ENCODE data around the gene TMEM47. TPM values are rescaled to one million over a fixed set of nuclear protein-coding genes. Genes with fewer than 3 reads are reported as not detected.

Gene TMEM47
- total RNA-seq = 10 to 100 TPM; 28.5 to 35.7 TPM

DNA sequence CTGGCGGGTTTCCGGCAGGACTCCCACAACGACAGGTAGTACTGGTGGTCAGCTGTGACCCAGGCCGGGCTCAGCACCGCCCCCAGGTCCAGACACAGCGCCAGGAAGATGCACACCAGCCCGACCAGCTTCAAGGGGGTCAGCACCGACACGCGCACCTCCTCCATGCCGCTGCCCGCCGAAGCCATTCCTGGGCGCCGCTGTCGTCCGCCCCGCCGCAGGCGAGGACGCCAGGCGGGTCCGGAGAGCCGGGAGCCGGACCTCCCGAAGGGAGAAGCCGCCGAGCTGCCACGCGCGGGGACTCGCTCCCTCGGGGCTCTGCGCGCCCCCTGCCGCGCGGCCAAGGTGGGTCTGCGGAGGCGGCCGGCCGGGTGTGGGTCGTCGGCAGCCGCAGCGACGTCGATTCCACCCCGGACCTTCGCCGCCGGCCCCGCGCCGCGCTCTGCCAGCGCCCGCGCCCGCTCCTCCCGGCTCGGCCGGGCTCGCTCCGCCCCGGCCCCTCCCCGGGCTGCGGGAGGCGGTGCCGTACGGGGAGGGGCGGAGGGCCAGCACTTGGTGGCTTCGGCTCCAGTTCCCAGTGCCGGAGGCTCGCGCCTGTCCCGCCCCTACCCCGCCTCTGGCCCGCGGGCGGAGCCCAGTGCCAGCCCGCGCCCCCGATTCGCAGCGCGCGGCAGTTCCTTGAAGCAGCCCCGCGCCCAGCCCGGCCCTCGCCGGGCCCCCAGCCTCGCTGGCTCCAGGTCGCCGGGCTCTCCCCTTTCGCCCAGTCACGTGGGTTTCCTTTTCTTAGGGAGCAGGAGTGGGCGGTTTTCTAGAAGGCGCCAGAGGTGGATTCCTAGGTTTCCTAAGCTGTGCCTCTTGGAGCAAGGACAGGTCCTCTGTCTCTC is at the start of gene TMEM47:
TSS of gene TMEM47 (minus strand) at position 444 of the 884 bp plus-strand sequence. CDS start at position 188, 256 bp downstream.
- H3K27ac ChIP-seq = peak within 1 kb of the TSS; percentile 72
- H3K4me3 ChIP-seq = peak within 1 kb of the TSS; percentile 54 to 56
- TF ChIP-seq POLR2A (IDR thresholded peaks at IDR 0.05) (no peak), POLR2AphosphoS5 (IDR thresholded peaks at IDR 0.05) (no peak)
- TF ChIP-seq, protein P1, sequence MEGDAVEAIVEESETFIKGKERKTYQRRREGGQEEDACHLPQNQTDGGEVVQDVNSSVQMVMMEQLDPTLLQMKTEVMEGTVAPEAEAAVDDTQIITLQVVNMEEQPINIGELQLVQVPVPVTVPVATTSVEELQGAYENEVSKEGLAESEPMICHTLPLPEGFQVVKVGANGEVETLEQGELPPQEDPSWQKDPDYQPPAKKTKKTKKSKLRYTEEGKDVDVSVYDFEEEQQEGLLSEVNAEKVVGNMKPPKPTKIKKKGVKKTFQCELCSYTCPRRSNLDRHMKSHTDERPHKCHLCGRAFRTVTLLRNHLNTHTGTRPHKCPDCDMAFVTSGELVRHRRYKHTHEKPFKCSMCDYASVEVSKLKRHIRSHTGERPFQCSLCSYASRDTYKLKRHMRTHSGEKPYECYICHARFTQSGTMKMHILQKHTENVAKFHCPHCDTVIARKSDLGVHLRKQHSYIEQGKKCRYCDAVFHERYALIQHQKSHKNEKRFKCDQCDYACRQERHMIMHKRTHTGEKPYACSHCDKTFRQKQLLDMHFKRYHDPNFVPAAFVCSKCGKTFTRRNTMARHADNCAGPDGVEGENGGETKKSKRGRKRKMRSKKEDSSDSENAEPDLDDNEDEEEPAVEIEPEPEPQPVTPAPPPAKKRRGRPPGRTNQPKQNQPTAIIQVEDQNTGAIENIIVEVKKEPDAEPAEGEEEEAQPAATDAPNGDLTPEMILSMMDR (IDR thresholded peaks at IDR 0.05) = no peak
- H3K9me3 ChIP-seq = no peaks in the 10 kb centered on the region
- no peaks in the 10 kb centered on the region for H3K36me3 ChIP-seq
- DNase-seq (ENCODE audit: low spot score) = peak; percentile 65
- no peaks in the 10 kb centered on the region for H3K4me1 ChIP-seq (replicated peaks)
- no peaks in the 10 kb centered on the region for H3K27me3 ChIP-seq (replicated peaks; ENCODE audit: insufficient read depth)
- intact Hi-C loops (cut with DNase I) = no loop called here
- 0% methylated on average over 3 of the region's 100 CpGs for WGBS

DNA sequence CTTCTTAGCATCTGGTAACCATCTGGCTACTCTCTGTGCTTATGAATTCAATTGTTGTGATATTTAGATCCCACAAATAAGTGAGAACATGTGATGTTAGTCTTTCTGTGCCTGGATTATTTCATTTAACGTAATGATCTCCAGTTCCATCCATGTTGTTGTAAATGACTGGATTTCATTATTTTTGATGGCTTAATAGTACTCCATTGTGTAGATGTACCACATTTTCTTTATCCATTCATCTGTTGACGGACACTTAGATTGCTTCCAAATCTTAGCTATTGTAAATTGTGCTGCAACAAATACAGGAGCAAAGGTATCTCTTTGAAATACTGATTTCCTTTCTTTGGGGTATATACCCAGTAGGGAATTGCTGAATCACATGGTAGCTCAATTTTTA is 30.0 kb upstream of the TMEM47 start:
- no peak overlapping the region for H3K27ac ChIP-seq
- no peaks in the 10 kb centered on the region for H3K9me3 ChIP-seq
- no peak for DNase-seq (ENCODE audit: low spot score)
- no peaks in the 10 kb centered on the region for H3K36me3 ChIP-seq
- intact Hi-C loops (cut with DNase I) = no loop called here
- no peak overlapping the region for H3K4me3 ChIP-seq
- WGBS = 82% methylated on average over 2 of the region's 2 CpGs
- H3K27me3 ChIP-seq (replicated peaks; ENCODE audit: insufficient read depth) = no peaks in the 10 kb centered on the region
- TF ChIP-seq, protein P1 (IDR thresholded peaks at IDR 0.05) = no peak
- no peak for TF ChIP-seq POLR2A (IDR thresholded peaks at IDR 0.05)
- no peak for TF ChIP-seq POLR2AphosphoS5 (IDR thresholded peaks at IDR 0.05)
- no peaks in the 10 kb centered on the region for H3K4me1 ChIP-seq (replicated peaks)

DNA sequence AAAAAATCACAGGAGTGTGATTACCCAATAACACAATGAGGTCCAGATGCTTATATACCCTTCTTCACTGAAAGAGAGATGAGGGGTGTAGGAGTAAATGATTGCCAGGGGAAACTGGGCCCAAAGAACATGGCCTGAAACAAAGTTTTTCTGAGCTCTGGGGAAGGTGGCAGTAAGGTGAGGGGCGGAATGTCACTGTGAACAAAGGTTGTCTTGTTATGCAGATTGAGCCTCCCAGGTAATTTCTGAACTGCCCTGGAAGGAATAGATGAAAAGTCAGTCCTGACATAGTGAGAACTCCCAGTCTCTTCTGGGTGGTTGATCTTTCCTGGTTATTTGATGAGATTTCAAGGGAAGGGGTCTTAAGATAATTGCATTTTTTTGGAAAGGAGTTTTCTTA is 2.5 kb upstream of the TMEM47 start:
- Histone ChIP-seq H3K4me3 (no peak overlapping the region), H3K36me3 (no peaks in the 10 kb centered on the region), H3K27me3 (replicated peaks; ENCODE audit: insufficient read depth) (no peaks in the 10 kb centered on the region), H3K9me3 (no peaks in the 10 kb centered on the region), H3K27ac (no peak overlapping the region), H3K4me1 (replicated peaks) (no peaks in the 10 kb centered on the region)
- TF ChIP-seq, protein P1 (IDR thresholded peaks at IDR 0.05) = no peak
- TF ChIP-seq POLR2AphosphoS5 (IDR thresholded peaks at IDR 0.05) = no peak
- TF ChIP-seq POLR2A (IDR thresholded peaks at IDR 0.05) = no peak
- no peak for DNase-seq (ENCODE audit: low spot score)
- intact Hi-C loops (cut with DNase I) = no loop called here
- WGBS = 100% methylated on average over 1 of the region's 1 CpG

DNA sequence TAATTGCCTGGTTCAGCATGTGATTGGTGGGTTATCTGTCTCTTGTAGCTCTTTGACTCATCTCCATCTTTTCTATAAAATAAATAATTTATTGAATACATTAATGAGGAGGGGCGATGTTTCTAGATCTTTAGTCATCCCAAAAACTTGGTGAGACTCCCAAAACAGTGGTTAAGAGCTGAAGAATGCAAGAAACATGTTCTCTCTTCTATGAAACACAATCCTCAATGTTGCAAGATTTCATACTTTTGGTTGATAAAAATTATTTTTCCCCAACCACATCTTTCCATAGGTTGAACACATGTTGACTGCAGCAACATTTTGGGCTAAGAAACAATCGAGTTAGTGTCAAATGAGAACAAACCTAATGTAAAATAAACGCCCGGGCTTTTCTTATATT is 1.2 kb upstream of the TMEM47 start:
- Histone ChIP-seq H3K4me1 (replicated peaks) (no peaks in the 10 kb centered on the region), H3K36me3 (no peaks in the 10 kb centered on the region), H3K27me3 (replicated peaks; ENCODE audit: insufficient read depth) (no peaks in the 10 kb centered on the region), H3K4me3 (no peak overlapping the region), H3K27ac (no peak overlapping the region), H3K9me3 (no peaks in the 10 kb centered on the region)
- no peak for DNase-seq (ENCODE audit: low spot score)
- TF ChIP-seq, protein P1 (IDR thresholded peaks at IDR 0.05) = no peak
- TF ChIP-seq POLR2A (IDR thresholded peaks at IDR 0.05) = no peak
- TF ChIP-seq POLR2AphosphoS5 (IDR thresholded peaks at IDR 0.05) = no peak
- WGBS = 86% methylated on average over 4 of the region's 4 CpGs
- intact Hi-C loops (cut with DNase I) = no loop called here

DNA sequence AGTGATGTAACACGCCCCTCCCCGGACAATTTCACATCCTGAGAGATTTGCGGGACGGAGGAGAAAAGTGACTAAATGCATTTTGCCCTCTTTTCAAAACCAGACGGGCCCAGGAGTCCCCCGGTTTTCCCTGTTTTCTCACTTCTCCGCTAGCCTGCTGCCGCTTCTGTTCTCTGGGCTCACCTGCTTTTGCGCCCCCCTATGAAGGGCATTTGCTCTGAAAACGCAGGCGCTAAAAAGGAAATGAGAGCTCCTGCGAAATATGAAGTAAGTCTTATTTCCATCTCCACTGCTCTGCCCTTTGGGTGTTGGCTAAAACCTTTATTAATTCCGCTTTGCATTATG is 613 bp upstream of the TMEM47 start:
- no peaks in the 10 kb centered on the region for H3K27me3 ChIP-seq (replicated peaks; ENCODE audit: insufficient read depth)
- no peak for DNase-seq (ENCODE audit: low spot score)
- H3K27ac ChIP-seq = peak overlapping the region; percentile 63 to 72
- H3K36me3 ChIP-seq = no peaks in the 10 kb centered on the region
- no peaks in the 10 kb centered on the region for H3K4me1 ChIP-seq (replicated peaks)
- peak overlapping the region; percentile 54 to 56 for H3K4me3 ChIP-seq
- TF ChIP-seq POLR2A (IDR thresholded peaks at IDR 0.05) = no peak
- TF ChIP-seq, protein P1 (IDR thresholded peaks at IDR 0.05) = no peak
- 4% methylated on average over 12 of the region's 13 CpGs for WGBS
- no peaks in the 10 kb centered on the region for H3K9me3 ChIP-seq
- intact Hi-C loops (cut with DNase I) = no loop called here
